PC-3 (cell line): ENCODE results near the gene VPS9D1. TPM values are rescaled to one million over a fixed set of nuclear protein-coding genes. Genes with fewer than 3 reads are reported as not detected.

ENCODE experiments used
- ATAC-seq: fragments of 200-7000 bp; cut with Tn5 transposase; 2 replicates; pipeline ENCODE4 v1.9.1; 2020; ENCODE audit warnings: mild to moderate bottlenecking, moderate library complexity
- BruUV-seq: library from RNA; stranded (reverse); fragments of 400-500 nt; replicated peaks from 2 replicates; lab custom pipeline; 2021; lab: Mats Ljungman, UMichigan
- CTCF ChIA-PET: fragments of 300-600 bp; sonication (Branson Sonifier 250); formaldehyde crosslinking; loops from one replicate; lab custom pipeline; 2022; ENCODE audit warnings: antibody characterized with exemption; lab: Charles Lee
- POLR2A ChIA-PET: fragments of 300-600 bp; sonication (Branson Sonifier 250); formaldehyde crosslinking; loops from one replicate; lab custom pipeline; 2022; ENCODE audit warnings: antibody characterized with exemption; ENCODE audit not compliant: unreplicated experiment; lab: Charles Lee
- DNase-seq: peaks from one replicate; pipeline ENCODE4 v3.0.0-alpha.2; 2015
- H2AFZ ChIP-seq: fragments of 300-600 bp; sonication (generic); 2 replicates; pipeline ENCODE4 v1.6.0; 2016; ENCODE audit warnings: antibody characterized with exemption, low read length
- H3F3A ChIP-seq: fragments of 300-600 bp; sonication (generic); one replicate; pipeline ENCODE4 v1.6.0; 2017; ENCODE audit warnings: antibody characterized with exemption, low read length, control low read depth, mild to moderate bottlenecking; ENCODE audit not compliant: unreplicated experiment
- H3K27ac ChIP-seq: fragments of 300-600 bp; sonication (generic); 2 replicates; pipeline ENCODE4 v1.5.1; 2016; ENCODE audit warnings: mild to moderate bottlenecking, low read length
- H3K27me3 ChIP-seq: fragments of 300-600 bp; sonication (generic); 2 replicates; pipeline ENCODE4 v1.6.1; 2016; ENCODE audit warnings: low read length, mixed read lengths
- H3K36me3 ChIP-seq: fragments of 300-600 bp; sonication (generic); 2 replicates; pipeline ENCODE4 v1.6.1; 2016; ENCODE audit warnings: low read depth, mixed run types, low read length, mixed read lengths
- H3K4me1 ChIP-seq: fragments of 300-600 bp; sonication (generic); 2 replicates; pipeline ENCODE4 v1.5.1; 2016; ENCODE audit warnings: low read length; ENCODE audit not compliant: insufficient read depth
- H3K4me2 ChIP-seq: fragments of 300-600 bp; sonication (generic); 2 replicates; pipeline ENCODE4 v1.6.0; 2016; ENCODE audit warnings: low read length
- H3K4me3 ChIP-seq: fragments of 300-600 bp; sonication (generic); 2 replicates; pipeline ENCODE4 v1.5.1; 2016; ENCODE audit warnings: mild to moderate bottlenecking, low read length, mixed read lengths
- H3K79me2 ChIP-seq: fragments of 300-600 bp; sonication (generic); 2 replicates; pipeline ENCODE4 v1.6.1; 2017; ENCODE audit warnings: low read length, mixed read lengths
- H3K9ac ChIP-seq: fragments of 300-600 bp; sonication (generic); 2 replicates; pipeline ENCODE4 v1.6.0; 2016; ENCODE audit warnings: mild to moderate bottlenecking, low read length
- H3K9me2 ChIP-seq: fragments of 300-600 bp; sonication (generic); replicated peaks from 2 replicates; pipeline ENCODE4 v1.6.1; 2016; ENCODE audit warnings: mixed run types, low read length, mixed read lengths
- H3K9me3 ChIP-seq: fragments of 300-600 bp; sonication (generic); 2 replicates; pipeline ENCODE4 v1.6.1; 2016; ENCODE audit warnings: low read length, mixed read lengths
- H4K20me1 ChIP-seq: fragments of 300-600 bp; sonication (generic); 2 replicates; pipeline ENCODE4 v1.6.1; 2016; ENCODE audit warnings: low read length, mixed read lengths
- CTCF ChIP-seq: fragments of 300-600 bp; sonication (generic); conservative IDR thresholded peaks from 2 replicates; pipeline ENCODE4 v1.5.1; 2017; ENCODE audit warnings: antibody characterized with exemption, low read depth, mild to moderate bottlenecking, low read length
- EZH2 ChIP-seq: fragments of 300-600 bp; sonication (generic); IDR thresholded peaks from one replicate; pipeline ENCODE4 v1.6.1; 2017; ENCODE audit warnings: antibody characterized with exemption, mild to moderate bottlenecking, low read length; ENCODE audit not compliant: unreplicated experiment
- EZH2phosphoT487 ChIP-seq: fragments of 300-600 bp; sonication (generic); IDR thresholded peaks from 2 replicates; pipeline ENCODE4 v1.6.1; 2018; ENCODE audit warnings: mild to moderate bottlenecking, antibody characterized with exemption, low read length, borderline replicate concordance
- intact Hi-C: fragments of 100-400 bp; cut with micrococcal nuclease; formaldehyde crosslinking; loops from 2 replicates; pipeline ENCODE4 v1.9.0; 2023
- total RNA-seq: library from RNA; depleted of rRNA; stranded (reverse); fragments of >200 nt; gene quantifications from 2 replicates; pipeline ENCODE4 v1.2.3, GENCODE V29; 2014

The VPS9D1 gene
- total RNA-seq, 1 experiment from 2014 or later, result 4.4 TPM

DNA sequence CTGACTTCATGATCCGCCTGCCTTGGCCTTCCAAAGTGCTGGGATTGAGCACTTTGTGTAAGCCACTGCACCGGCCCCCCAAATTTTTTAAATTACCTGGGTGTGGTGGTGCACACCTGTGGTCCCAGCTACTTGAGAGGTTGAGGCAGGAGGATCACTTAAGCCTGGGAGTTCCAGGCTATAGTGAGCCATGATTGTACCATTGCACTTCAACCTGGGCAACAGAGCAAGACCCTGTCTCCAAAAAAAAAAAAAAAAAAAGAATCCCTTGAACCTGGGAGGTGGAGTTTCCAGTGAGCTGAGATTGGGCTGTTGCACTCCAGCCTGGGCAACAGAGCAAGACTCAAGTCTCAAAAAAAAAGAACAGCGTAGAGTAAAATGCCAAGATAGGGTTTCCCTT, 15.9 kb upstream of the VPS9D1 start:
- no peak for ATAC-seq
- H3K4me2 ChIP-seq, result no peak overlapping the region
- H4K20me1 ChIP-seq, result no peaks in the 10 kb centered on the region
- TF ChIP-seq EZH2 (no peak), CTCF (no peak), EZH2phosphoT487 (no peak)
- no peaks in the 10 kb centered on the region for H3K4me1 ChIP-seq
- BruUV-seq, result no TSS peak
- no peaks in the 10 kb centered on the region for H3K27me3 ChIP-seq
- H3K4me3 ChIP-seq, result no peak overlapping the region
- no peaks in the 10 kb centered on the region for H3K9me2 ChIP-seq
- peaks cover 37% of the 10 kb centered on the region for H3K36me3 ChIP-seq
- H3K9ac ChIP-seq, result no peak overlapping the region
- no peak overlapping the region for H3K27ac ChIP-seq
- no peaks in the 10 kb centered on the region for H3K9me3 ChIP-seq
- H3F3A ChIP-seq, result no peaks in the 10 kb centered on the region
- POLR2A ChIA-PET, result no interaction called here
- no peak overlapping the region for H2AFZ ChIP-seq
- CTCF ChIA-PET, result no interaction called here
- no peaks in the 10 kb centered on the region for H3K79me2 ChIP-seq
- DNase-seq, result no peak
- intact Hi-C loops, result no loop called here

- H3K36me3 ChIP-seq, result peaks cover 22% of the 10 kb centered on the region
Measured at GRCh38 chr16:89733792-89734191, 13.1 kb upstream of the VPS9D1 start.

More at GRCh38 chr16:89733792-89734191, 13.1 kb upstream of the VPS9D1 start:
- POLR2A ChIA-PET, result no interaction called here
- Histone ChIP-seq H4K20me1 (no peaks in the 10 kb centered on the region), H3K79me2 (no peaks in the 10 kb centered on the region), H3K27me3 (no peaks in the 10 kb centered on the region), H3F3A (no peaks in the 10 kb centered on the region), H3K4me1 (no peaks in the 10 kb centered on the region), H3K9ac (no peak overlapping the region), H3K9me3 (no peaks in the 10 kb centered on the region), H3K27ac (no peak overlapping the region), H3K4me3 (no peak overlapping the region), H3K4me2 (no peak overlapping the region), H3K9me2 (no peaks in the 10 kb centered on the region), H2AFZ (no peak overlapping the region)
- TF ChIP-seq CTCF, result no peak
- no peak for TF ChIP-seq EZH2
- TF ChIP-seq EZH2phosphoT487, result no peak
- ATAC-seq (no peak), DNase-seq (no peak)
- intact Hi-C loops, result no loop called here
- no TSS peak for BruUV-seq
- CTCF ChIA-PET, result no interaction called here
